ENCODE measurements around the gene MALSU1.
"Not testable (repeated sequence)": the region's sequence is repeated elsewhere in the genome, so short reads cannot be mapped to it uniquely, and the experiment has no call there.

The MALSU1 gene

DNA sequence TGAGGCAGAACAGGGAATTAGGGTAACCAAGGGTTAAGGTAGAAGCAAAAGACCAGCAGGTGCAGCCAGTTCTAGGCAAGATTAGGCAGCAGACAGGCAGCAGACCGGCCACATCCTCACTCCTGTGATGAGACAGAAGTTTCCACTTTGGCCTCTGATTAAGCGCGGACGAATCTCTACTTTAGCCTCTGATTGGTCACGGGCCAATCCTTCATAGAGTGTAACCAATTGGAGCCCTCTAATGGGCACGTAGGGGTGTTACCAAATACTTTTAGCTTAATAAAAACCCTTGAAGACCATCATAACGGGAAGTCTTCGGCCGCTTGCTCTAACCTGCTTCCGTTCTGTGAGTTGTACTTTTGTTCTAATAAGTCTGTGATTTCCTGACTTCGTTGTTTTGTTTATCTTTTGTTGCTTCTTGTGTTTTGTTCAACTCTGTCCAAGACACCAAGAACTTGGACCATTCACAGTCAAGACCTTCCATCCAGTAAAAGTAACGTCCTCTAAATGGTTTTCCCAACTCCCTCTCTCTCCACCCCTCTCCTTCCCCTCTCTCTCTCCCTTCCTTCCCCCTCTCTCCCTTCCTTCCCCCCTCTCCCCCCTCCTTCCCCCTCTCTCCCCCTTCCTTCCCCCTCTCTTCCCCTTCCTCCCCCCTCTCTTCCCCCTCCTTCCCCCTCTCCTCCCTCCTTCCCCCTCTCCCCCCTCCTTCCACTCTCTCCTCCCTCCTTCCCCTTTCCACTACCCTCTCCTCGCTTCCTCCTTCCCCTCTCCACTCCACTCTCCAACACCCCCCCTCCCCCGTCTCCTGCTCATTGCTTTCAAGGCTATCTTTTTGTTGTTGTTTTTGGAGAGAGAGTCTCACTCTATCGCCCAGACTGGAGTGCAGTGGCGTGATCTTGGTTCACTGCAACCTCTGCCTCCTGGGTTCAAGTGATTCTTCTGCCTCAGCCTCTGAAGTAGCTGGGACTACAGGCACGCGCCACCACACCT lies 13.2 kb upstream of the MALSU1 start:
- DNase-seq (ENCODE audit: low read depth): no peak

DNA sequence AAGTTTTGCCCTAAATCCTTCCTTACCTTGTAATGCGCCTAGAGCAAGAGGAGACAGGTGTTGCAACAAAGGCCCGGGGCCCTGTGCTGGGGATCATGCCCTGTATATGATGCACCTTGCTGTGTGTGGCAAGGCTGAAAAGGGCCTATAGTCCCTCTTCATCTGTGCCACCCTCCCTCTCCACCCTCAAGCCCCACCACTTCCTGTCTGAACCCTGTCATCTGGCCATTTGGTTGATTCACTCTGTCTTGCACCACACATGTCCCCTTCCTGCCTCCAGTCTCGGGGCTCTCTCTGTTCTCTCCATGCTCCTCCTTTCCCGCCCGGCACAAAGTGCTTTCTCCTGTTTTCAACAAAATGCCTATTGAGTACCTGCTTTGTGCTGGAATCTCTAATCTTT lies 11.5 kb upstream of the MALSU1 start:
- DNase-seq (ENCODE audit: low read depth): no peak

DNA sequence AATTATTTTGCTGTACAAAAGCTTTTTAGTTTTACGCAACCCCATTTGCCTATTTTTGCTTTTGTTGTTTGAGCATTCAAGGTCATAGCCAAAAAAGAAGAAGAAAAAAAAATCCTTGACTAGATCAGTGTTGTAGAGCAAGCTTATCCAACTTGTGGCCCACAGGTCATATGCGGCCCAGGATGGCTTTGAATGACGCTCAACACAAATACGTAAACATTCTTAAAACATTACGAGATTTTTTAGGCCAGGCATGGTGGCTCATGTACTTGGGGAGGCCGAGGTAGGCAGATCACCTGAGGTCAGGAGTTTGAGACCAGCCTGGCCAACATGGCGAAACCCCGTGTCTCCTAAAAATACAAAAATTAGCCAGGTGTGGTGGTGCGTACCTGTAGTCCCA lies 8.1 kb upstream of the MALSU1 start:
- no peak for DNase-seq (ENCODE audit: low read depth)

DNA sequence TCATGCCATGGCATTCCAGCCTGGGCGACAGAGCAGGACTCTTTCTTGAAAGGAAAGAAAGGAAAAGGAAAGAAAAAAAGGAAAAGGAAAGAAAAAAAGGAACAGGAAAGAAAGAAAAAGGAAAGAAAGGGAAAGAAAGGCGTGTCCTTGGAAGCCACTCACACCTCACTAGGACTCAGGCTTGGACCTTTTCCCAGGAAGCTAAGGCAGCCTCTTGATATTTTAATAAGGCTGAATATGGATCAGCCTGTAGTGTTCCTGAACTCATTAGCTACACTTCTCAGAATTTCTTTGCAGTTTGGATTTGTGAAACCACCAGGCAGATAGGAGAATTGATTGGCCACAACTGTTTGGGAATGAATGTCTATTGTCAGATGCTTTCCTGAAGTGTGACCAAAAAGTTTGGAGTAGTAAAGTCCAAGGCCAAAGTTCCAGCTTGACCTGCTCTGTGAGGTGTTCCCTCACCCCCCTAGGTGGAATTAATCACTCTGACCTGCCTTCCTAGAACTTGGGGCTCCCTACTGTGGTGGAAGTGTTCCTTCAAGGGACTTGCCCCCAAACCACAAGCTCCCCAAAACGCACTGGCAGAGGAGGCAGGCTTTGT lies 7.1 kb upstream of the MALSU1 start:
- DNase-seq (ENCODE audit: low read depth): no peak

DNA sequence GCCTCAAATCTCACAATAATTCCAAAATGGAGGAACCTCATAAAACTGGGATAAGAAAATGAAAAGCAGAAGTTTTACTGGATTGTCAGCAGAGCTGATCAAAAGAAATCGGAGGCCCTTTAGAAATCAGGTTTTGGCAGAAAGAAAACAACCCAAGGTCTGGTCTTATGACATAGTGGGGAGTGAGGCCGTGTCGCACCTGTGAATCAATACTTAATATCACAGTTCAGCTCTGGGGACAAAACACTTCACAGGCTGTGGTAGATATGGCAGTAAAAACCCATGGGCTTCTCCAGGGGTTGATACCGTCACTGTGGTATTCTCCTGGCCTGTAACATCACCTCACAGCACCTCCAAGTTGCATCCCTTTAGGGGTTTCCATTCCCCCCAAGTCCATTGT lies 6.5 kb upstream of the MALSU1 start:
- no peak for DNase-seq (ENCODE audit: low read depth)

DNA sequence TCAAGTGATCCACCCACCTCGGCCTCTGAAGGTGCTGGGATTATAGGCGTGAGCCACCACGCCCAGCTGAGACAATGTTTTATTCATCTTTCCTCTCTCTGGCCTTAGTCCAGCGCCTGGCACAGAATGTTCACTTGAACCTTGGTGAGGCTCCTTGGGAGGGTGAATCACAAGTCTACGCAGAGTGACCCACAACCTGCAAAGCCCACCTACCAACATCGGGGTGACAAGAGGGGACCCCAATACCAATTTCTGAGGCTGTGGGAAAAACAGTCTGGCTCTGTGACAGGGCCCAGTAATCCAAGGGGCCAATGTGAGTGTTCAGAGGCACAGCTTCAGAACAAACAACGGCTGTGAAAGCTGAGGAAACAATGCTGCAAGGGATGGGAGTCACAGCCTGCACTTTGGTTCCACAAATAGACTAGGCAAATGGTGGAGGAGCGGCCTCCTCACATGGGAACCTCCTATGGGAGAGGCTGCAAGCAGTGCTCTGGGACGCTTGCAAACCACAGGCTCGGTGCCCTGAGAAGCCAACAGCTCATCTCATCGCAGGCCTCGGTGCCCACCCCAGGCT lies 5.6 kb upstream of the MALSU1 start:
- no peak for DNase-seq (ENCODE audit: low read depth)

DNA sequence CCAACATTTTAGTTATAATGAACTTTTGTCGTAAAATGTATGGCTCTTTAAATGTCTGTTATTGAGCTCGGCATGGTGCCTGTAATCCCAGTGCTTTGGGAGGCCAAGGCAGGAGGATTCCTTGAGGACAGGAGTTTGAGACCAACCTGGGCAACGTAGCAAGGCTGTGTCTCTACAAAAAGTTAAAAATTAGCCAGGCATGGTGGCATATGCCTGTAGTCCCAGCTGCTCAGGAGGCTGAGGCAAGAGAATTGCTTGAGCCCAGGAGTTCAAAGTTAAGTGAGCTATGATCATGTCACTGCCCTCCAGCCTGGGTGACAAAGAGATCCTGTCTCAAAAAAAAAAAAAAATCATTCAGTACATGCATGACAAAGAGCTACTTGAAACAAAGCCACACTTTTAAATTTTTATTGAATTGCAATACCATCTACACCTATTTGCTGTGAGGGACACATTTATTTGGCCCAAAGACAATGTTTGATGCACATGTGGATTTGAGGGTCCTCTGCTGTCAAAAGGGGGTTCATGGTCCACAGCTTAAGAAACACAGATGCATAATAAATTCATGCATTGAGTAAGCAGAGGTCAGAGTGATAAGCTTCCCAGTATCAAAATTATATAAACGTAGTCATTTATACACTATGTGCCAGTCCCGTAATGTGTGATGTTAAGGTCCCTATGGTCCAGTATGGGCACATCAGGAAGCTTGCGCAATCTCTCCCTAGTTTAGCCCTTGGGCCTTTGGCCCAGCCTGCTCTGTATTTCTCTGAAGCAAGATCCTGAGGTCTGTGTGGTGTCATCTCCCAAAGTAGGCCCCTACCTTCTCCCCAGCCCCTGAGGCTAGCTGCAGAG lies 4.4 kb upstream of the MALSU1 start:
- DNase-seq (ENCODE audit: low read depth): no peak

DNA sequence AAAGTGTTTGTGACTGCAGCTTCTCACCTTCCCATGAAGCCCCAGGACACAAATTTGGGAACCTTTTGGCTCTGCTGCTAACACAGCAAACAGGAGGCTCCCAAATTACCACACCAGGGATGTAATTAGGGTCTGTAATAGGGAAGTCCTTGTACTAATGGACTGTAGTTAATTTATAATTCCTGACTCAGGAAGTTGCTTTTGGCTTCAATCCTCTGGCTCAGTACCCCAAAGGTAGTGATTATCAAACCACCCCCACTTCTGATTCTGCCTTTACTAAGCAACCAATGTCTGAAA lies 3.8 kb upstream of the MALSU1 start:
- DNase-seq (ENCODE audit: low read depth): no peak

DNA sequence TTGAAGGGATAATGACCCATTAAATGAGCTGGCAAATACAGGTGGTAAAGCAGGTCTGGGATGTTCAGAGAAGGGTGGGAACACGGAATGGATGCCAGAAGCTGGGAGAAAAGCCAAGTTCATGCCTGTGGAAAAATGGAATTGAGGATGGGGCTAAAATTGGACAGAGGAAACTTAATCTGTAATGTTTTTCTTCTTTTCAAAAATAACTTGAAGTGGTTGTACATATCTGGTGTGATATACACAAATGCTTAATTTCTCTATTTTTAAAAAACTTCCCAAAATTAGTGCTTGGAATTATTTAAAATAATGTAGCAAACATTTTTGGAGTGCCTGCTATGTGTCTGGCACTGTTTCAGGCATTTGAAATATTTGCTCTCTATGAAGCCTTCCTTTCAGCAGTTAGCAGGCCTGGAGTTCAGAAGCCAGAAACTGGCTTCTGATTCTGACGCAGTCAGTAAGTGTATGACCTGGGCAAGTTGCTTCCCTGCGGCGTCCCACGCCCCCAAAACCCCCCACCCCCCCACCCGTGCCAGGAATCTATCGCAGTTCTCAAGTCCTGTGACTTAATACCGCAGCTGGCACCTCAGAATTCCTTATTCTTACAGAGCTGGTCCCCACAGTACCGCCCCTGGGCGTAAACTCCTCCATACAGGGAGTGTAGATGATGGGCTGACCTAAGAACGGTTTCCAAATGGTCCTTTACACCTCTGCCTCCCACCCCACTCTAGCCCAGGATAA lies 828 bp upstream of the MALSU1 start:
- DNase-seq (ENCODE audit: low read depth): no peak

DNA sequence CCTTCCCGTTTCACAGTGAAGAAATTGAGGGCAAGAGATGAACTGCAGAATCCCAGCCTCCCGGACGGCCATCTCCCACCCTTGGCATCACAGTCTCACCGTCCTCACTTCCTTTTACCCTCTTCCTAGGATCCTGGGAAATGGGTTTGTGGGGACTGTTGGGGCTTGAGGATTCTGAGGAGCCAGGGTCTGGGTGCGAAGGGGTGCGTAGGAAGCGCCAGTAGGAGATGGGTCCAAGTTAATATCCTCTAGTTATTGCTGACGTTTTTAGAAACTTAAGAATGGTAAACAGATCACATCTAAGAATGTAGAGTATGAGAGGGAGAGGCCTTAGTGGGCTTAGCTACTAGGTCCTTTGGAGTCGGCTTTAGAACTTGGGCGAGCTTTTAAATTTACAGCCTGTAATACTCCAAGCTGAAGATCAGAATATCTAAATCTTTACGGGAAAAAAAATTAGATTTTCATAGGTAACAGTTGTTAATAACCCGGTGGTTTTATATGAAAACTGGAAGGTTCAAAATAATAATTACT lies 696 bp downstream of the MALSU1 start:
- DNase-seq (ENCODE audit: low read depth): no peak

DNA sequence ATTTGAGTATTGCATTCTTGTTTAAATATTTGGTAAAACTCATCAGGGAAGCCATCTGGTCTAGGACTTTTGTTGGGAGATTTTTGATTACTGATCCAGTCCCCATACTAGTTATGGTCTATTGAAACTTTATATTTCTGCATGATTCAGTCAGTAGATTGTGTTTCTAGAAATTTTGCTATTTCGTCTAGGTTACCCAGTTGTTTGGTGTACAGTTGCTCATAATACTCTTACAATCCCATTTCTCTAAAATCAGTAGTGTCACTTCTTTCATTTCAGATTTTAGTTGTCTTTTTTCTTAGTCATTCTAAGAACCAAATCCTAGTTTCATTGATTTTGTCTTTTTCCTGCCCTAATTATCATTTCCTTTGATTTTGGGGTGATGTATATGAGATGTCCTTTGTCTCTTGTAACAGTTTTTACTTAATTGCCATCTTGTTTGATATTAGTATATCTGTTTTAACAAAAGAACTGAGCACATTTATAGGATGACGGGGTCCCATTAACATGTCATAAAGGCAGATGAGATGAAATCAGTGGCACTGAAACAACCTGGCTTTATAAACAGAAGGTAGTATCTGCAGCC lies 7.9 kb downstream of the MALSU1 start:
- no peak for DNase-seq (ENCODE audit: low read depth)

DNA sequence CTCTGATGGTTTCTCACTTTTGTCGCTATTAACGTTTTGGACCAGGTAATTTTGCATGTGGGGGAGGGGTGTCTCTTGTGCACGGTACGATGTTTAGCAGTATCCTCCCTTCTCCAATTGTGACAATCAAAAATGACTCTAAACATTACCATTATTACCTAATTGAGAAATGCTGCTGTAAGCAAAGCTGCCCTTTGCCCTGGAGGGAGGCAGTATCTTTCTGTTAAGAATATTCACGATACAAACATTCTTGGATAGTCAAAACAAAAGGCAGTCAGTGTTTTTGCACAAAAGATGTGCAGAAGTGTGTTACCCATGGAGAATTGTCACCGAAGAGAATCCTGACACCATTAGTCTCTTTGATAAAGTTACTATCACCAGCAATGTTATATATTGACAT lies 9.6 kb downstream of the MALSU1 start:
- no peak for DNase-seq (ENCODE audit: low read depth)

DNA sequence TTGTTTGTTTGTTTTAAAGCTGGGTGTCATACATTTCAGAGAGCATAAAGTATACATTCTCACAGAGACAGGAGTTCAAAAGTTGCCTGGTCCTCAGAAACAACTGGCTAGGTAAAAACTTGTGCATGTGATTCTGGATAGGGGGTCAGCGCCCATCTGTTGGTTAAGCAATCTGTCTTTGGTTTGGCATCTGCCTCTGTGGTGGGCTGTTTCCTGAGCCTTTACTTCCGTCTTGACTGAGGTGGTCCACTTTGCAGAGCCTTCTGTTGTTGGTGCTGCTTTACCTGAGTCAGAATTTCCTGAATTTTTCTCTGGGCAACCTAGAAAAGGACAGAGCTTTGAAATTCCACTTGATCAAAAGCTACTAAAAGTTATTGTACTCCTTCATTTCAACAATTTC lies 13.0 kb downstream of the MALSU1 start:
- not testable (repeated sequence) for DNase-seq (ENCODE audit: low read depth)

DNA sequence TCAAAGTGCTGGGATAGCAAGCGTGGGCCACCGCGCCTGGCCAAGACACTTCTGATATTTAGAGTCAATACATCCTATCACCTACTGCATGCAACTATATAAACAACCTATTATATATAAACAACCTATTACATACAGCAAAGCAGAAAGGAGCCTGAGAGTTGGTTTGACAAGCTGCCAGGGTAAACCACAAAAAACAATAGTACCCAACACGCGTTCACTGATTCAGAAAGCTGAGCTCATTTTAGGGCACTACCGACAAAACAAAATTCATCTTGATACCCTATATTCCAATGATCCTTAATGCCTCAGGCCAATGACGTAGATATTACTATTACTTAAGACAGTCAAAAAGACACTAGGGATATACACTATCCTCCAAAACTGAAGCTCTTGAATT lies 16.2 kb downstream of the MALSU1 start:
- no peak for DNase-seq (ENCODE audit: low read depth)

DNA sequence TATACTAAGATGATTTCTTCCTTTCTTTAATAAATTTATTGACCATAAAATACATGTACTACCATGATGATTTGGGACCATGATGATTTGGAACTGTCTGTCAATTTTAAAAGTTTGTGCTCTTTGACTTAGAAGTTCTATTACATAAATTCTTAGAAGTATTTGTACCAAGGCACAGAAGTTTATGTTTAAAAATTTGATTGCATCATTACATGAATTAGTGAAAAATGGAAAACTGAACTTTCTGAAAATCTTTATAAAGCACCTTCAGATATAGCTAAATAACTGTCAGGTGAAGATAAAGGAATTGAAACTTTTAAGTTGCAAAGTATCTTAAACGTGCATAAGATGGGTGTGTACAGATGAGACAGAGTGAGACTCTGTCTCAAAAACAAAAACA lies 32.0 kb downstream of the MALSU1 start:
- no peak for DNase-seq (ENCODE audit: low read depth)

DNA sequence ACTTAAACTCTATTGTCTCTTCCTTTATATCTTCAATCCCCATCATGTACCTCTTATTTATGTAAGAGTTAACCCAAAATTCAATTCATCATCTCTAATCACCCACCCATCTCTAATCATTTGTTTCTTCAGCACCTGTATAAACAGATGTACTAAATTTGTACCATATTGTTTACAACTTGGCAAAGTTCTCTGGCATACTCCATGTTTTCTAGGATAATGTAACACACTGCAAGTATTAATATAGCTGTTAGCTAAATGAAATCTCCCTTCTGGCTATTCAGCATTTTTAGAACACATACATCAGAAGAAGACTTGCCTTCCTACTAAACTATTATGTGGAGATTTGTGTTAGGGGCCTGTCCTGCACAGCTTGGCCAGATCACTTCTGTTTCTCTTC lies 33.1 kb downstream of the MALSU1 start:
- no peak for DNase-seq (ENCODE audit: low read depth)

DNA sequence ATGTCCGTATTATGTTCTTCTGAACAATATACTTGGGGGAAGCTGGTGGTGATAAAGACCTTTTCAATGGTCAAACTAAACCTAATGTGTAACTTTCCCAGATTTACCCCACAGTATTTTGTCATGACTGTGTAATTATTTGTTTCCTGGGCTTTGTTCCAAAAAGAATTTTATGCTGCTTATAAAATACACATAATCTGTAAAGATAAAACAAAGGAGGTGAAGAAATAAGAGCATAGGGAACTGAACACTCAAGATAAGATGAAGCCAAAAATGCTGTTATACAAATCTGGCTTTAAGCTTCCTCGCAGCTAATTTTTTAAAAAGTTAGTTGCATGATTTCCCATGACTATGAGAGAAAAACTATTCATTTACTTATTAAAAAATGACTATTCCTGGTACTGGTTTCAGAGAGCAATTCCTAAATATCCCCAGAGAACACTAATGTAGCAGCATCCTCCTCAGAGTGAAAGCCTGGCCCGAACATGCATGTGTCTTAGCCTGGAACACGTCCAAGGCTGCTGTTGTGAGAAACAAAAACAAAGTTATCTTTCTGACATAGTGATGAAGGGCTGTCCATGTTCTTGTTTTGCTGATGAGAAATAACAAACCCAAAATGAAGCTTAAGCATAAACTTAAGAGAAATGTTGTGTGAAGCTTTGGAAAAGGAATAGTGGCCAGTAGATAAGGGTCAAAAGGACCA lies 33.9 kb downstream of the MALSU1 start:
- no peak for DNase-seq (ENCODE audit: low read depth)

DNA sequence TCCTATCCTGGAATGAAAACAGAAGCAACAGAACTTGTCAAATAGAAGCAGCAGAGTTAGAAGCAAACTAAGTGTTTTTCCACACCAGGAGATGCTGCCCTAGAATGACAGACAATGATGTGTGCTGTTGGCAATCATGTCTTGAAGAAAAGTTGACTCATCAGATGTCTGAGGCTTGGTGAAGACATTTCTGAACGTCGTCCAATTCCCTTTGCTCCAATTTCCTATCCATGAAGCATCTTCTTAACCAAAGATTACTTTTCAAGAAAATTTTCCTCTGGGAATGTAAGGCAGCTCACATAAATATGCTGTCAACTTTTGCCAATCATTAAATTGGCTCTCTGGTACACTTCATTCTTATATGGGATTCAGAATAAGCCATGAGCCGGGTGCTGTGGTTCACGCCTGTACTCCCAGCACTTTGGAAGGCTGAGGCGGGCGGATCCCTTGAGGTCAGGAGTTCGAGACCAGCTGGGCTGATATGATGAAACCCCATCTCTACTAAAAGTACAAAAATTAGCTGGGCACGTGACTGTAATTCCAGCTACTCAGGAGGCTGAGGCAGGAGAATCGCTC lies 34.6 kb downstream of the MALSU1 start:
- DNase-seq (ENCODE audit: low read depth): no peak

DNA sequence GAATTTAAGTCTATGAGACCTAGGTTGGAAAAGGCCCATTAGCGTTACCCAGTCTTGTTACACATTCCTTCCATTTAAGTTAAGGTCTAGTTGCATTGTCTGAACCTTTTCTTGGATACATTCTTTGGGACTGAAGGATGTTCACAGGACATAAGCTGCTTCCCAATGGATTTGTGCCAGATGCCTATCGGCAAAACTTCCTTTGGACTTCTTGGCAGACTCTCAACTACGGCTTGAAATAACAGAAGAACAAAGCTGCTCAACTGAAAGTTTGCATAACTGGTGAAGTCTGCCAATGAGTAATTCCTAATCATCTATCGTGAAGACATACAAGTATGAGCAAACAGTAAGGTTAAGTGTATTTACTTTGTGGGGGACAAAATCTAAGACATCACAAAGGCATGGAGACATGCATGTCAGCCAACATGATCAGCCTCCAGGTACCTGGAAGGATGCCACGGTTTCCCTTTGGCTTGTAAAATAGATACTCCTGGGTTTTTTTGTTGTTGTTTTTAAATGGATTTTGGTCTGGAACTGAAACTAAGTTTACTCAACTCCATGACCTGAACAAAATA lies 35.4 kb downstream of the MALSU1 start:
- no peak for DNase-seq (ENCODE audit: low read depth)

DNA sequence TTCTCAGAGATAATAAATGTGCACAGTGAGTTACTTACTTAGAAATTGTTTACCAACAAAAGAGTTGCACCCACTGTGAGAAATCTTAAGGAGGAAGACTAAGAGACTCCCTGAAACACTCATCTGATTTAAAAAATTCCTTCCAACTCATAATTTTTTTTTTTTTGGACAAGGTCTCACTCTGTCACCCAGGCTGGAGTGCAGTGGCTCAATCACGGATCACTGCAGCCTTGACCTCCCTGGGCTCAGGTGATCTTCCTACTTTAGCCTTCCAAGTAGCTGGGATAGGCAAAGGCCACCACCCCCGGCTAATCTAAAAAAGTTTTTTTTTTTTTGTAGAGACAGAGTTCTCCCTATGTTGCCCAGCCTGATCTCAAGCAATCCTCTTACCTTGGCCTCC lies 36.0 kb downstream of the MALSU1 start:
- no peak for DNase-seq (ENCODE audit: low read depth)
